Measurements from ENCODE around the gene DCLK3.

- TF ChIP-seq CTCF (IDR thresholded peaks at IDR 0.05), result no peak
- no peak for TF ChIP-seq USF1 (CRISPR knock-in tag; IDR thresholded peaks at IDR 0.05)
- no peak for TF ChIP-seq ETV6 (CRISPR knock-in tag; IDR thresholded peaks at IDR 0.05)
- TF ChIP-seq ZNF232 (CRISPR knock-in tag; IDR thresholded peaks at IDR 0.05), result no peak
- TF ChIP-seq RELA (CRISPR knock-in tag; IDR thresholded peaks at IDR 0.05; ENCODE audit: borderline replicate concordance), result no peak
- no peak for TF ChIP-seq SMAD3 (CRISPR knock-in tag; IDR thresholded peaks at IDR 0.05; ENCODE audit: borderline replicate concordance)
- TF ChIP-seq ATF6 (CRISPR knock-in tag; IDR thresholded peaks at IDR 0.05), result no peak
- no peak for TF ChIP-seq NR3C1 (CRISPR knock-in tag; conservative IDR thresholded peaks at IDR 0.05; ENCODE audit: low read depth)
- TF ChIP-seq TP53 (CRISPR knock-in tag; IDR thresholded peaks at IDR 0.05), result no peak
- TF ChIP-seq CREB1 (CRISPR knock-in tag; IDR thresholded peaks at IDR 0.05), result no peak
- TF ChIP-seq NR1H2 (CRISPR knock-in tag; IDR thresholded peaks at IDR 0.05), result no peak
Observed at GRCh38 chr3:36693670-36694069, 70.7 kb downstream of the DCLK3 start.

All from WTC11 (cell line).